HG03095 (cell line): ENCODE results near the gene ADGRA1.
"Not testable (repeated sequence)": the region's sequence is repeated elsewhere in the genome, so short reads cannot be mapped to it uniquely, and the experiment has no call there.

Experiments used
- ATAC-seq: cut with Tn5 transposase; IDR thresholded peaks from one replicate; pipeline ENCODE4 v1.9.1; 2021; ENCODE audit warnings: moderate library complexity; ENCODE audit not compliant: unreplicated experiment

Gene ADGRA1

GRCh38 chr10:133087679-133088178 lies at the start of gene ADGRA1:
Gene ADGRA1 (plus strand): TSS chr10:133087924. CDS start chr10:133088910, 986 bp downstream.
- no peak for ATAC-seq

GRCh38 chr10:133038036-133038823 lies 49.5 kb upstream of the ADGRA1 start:
- no peak for ATAC-seq

- no peak for ATAC-seq
Measured at GRCh38 chr10:133039107-133039802, 48.5 kb upstream of the ADGRA1 start.

GRCh38 chr10:133039803-133040165 lies 47.9 kb upstream of the ADGRA1 start:
- ATAC-seq = no peak

- no peak for ATAC-seq
Measured at GRCh38 chr10:133040198-133040597, 47.5 kb upstream of the ADGRA1 start.

- no peak for ATAC-seq
Measured at GRCh38 chr10:133041101-133041500, 46.6 kb upstream of the ADGRA1 start.

- no peak for ATAC-seq
Measured at GRCh38 chr10:133042061-133042460, 45.7 kb upstream of the ADGRA1 start.

GRCh38 chr10:133042816-133043215 lies 44.9 kb upstream of the ADGRA1 start:
- ATAC-seq = no peak

- no peak for ATAC-seq
Measured at GRCh38 chr10:133043541-133044225, 44.0 kb upstream of the ADGRA1 start.

GRCh38 chr10:133044401-133044811 lies 43.3 kb upstream of the ADGRA1 start:
- no peak for ATAC-seq

- ATAC-seq = no peak
Measured at GRCh38 chr10:133045556-133046389, 42.0 kb upstream of the ADGRA1 start.

- ATAC-seq = no peak
Measured at GRCh38 chr10:133046390-133046765, 41.3 kb upstream of the ADGRA1 start.

GRCh38 chr10:133047526-133048123 lies 40.1 kb upstream of the ADGRA1 start:
- no peak for ATAC-seq

GRCh38 chr10:133048266-133048665 lies 39.5 kb upstream of the ADGRA1 start:
- no peak for ATAC-seq

- ATAC-seq = no peak
Measured at GRCh38 chr10:133048926-133049325, 38.8 kb upstream of the ADGRA1 start.

- no peak for ATAC-seq
Measured at GRCh38 chr10:133049639-133050038, 38.1 kb upstream of the ADGRA1 start.

- no peak for ATAC-seq
Measured at GRCh38 chr10:133050371-133050770, 37.4 kb upstream of the ADGRA1 start.

- ATAC-seq = no peak
Measured at GRCh38 chr10:133052076-133052475, 35.6 kb upstream of the ADGRA1 start.

- ATAC-seq = not testable (repeated sequence)
Measured at GRCh38 chr10:133053527-133054133, 34.1 kb upstream of the ADGRA1 start.

GRCh38 chr10:133055470-133055869 lies 32.3 kb upstream of the ADGRA1 start:
- no peak for ATAC-seq
